Measurements from ENCODE around the gene RPS19BP1. TPM values are rescaled to one million over a fixed set of nuclear protein-coding genes. Genes with fewer than 3 reads are reported as not detected.

RPS19BP1 gene, protein sequence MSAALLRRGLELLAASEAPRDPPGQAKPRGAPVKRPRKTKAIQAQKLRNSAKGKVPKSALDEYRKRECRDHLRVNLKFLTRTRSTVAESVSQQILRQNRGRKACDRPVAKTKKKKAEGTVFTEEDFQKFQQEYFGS
- 10 to 100 TPM; 64.8 to 81.6 TPM for total RNA-seq

DNA sequence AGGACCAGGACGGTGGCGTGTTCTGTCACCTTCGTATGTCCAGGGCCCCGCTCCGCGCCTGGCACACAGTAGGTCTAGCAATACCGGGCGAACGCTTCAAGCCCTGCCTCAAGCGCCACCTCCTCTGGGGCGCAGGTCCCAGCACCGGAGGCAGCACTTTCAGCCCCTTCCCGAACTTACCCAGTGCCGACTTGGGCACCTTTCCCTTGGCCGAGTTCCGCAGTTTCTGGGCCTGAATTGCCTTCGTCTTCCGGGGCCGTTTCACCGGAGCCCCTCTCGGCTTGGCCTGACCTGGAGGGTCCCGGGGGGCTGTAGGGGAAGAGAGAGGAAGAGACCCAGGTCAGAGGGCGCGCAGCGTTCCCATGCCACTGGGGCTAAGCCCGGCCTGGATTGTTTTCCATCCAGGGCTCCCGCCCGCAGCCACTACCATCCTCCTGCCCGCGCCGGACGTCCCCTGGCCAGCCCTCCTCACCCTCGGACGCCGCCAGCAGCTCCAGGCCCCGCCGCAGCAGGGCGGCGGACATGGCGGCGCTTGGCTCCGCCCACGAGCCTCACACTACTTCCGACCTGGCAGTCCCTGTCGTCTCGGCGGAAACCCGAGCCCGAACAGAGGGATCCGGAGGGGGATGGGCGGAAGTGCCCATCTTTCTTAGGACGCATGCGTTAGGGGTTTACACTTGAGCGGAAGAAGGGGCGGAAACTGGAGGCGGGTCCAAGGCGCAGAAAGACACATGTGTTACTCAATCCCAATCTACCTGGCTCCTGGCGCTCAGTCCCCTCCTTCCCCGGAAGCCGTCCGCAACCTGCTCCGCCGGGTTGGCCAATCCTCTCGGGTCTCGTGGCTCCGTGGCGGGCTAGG lies at the start of gene RPS19BP1:
RPS19BP1 (minus strand) TSS at position 534 of the 859 bp plus-strand sequence; CDS start at position 524, 10 bp downstream.
- Mint-ChIP-seq H3K9me3 (ENCODE audit: low read depth) (no peaks in the 10 kb centered on the region), H3K4me3 (peak within 1 kb of the TSS; percentile 93), H3K27ac (peak within 1 kb of the TSS; percentile 93), H3K36me3 (peaks cover 25% of the 10 kb centered on the region), H3K27me3 (no peaks in the 10 kb centered on the region), H3K4me1 (peaks cover 59% of the 10 kb centered on the region)
- peak; percentile 84 for ATAC-seq
- peak; percentile 100 for DNase-seq
- CTCF ChIA-PET = interaction anchor here (0.7 to 22.3 kb wide), 8 partner anchors 10 to 496 kb away, joined by 3 to 478 read pairs (median 4); partner anchors contain the start of gene MIEF1

DNA sequence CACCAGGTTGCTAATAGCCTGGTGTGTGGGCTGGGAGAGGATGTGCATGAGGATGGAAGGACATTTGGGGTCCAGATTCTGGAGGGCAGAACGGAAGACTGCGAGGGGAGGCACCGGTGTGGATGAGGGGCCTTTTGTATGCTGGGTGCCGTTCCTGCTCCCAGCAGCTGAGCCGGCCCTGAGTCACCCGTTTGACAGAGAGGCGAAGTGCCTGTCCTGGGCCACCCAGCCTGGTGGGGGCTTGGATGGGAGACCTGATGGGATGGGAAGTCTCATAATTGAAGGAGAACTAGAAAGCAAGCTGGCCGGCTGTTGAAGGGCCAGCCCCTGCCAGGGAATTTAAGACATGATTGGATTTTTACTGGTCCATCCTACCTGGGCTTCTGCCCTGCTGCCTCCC lies 48.8 kb upstream of the RPS19BP1 start:
- CTCF ChIA-PET = no interaction called here
- H3K27me3 Mint-ChIP-seq = peaks cover 27% of the 10 kb centered on the region
- DNase-seq (no peak), ATAC-seq (no peak)
- H3K36me3 Mint-ChIP-seq = peaks cover 1% of the 10 kb centered on the region
- peaks cover 7% of the 10 kb centered on the region for H3K9me3 Mint-ChIP-seq (ENCODE audit: low read depth)
- H3K4me3 Mint-ChIP-seq = no peak overlapping the region
- H3K27ac Mint-ChIP-seq = no peak overlapping the region
- no peaks in the 10 kb centered on the region for H3K4me1 Mint-ChIP-seq

DNA sequence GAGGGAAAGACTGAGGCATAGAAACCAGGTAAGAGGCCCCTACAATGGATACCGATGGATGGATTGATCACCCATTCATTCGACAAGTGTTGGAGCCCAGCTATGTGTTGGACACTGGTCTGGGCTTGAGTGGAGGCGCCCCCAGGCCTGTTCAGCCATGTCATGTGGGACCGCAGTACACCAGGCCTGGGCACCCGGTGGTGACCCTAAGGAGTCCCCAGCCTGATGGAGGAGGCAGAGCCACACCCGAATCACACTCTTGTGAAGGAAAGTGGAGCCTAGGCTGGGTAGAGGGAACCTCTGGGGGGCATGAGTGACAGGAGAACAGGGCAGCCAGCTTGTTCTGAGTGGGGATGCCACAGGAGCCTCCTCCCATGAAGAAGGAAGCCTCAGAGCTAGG lies 48.2 kb upstream of the RPS19BP1 start:
- ATAC-seq = no peak
- Mint-ChIP-seq H3K9me3 (ENCODE audit: low read depth) (peaks cover 7% of the 10 kb centered on the region), H3K4me1 (no peaks in the 10 kb centered on the region)

DNA sequence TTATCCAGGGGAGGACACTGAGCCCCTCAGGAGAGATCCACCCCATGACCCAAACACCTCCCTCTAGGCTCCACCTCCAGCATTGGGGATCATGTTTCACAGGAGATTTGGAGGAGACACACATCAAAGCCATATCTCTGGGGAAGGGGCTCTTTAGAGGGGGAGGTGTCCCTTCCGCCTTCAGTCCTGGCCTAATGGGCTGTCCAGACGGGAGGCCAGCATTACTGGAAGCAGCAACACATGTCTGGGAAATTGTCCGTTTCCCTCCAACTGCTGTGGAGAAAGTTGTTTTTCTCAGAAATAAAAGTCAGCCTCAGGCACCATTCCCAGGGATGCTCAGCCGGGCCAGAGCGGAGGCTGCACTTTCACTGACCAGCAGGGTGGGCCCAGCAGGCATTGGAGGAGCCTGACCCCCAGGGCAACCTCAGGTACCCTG lies 47.5 kb upstream of the RPS19BP1 start:
- Mint-ChIP-seq H3K4me1 (no peaks in the 10 kb centered on the region), H3K27me3 (peaks cover 32% of the 10 kb centered on the region), H3K9me3 (ENCODE audit: low read depth) (peaks cover 7% of the 10 kb centered on the region), H3K36me3 (peaks cover 1% of the 10 kb centered on the region), H3K4me3 (no peak overlapping the region), H3K27ac (no peak overlapping the region)
- CTCF ChIA-PET = no interaction called here
- ATAC-seq (no peak), DNase-seq (no peak)

More for the DNA sequence above, 48.2 kb upstream of the RPS19BP1 start:
- CTCF ChIA-PET = no interaction called here
- H3K36me3 Mint-ChIP-seq = peaks cover 1% of the 10 kb centered on the region
- H3K27ac Mint-ChIP-seq = no peak overlapping the region
- no peak for DNase-seq
- H3K4me3 Mint-ChIP-seq = no peak overlapping the region
- peaks cover 27% of the 10 kb centered on the region for H3K27me3 Mint-ChIP-seq

GRCh38 chr22:39577900-39578299 lies 45.4 kb upstream of the RPS19BP1 start:
- peaks cover 2% of the 10 kb centered on the region for H3K9me3 Mint-ChIP-seq (ENCODE audit: low read depth)
- peaks cover 27% of the 10 kb centered on the region for H3K27me3 Mint-ChIP-seq
- no peaks in the 10 kb centered on the region for H3K4me1 Mint-ChIP-seq
- H3K4me3 Mint-ChIP-seq = no peak overlapping the region
- DNase-seq = no peak
- no peak overlapping the region for H3K27ac Mint-ChIP-seq
- ATAC-seq = no peak
- CTCF ChIA-PET = no interaction called here
- no peaks in the 10 kb centered on the region for H3K36me3 Mint-ChIP-seq

DNA sequence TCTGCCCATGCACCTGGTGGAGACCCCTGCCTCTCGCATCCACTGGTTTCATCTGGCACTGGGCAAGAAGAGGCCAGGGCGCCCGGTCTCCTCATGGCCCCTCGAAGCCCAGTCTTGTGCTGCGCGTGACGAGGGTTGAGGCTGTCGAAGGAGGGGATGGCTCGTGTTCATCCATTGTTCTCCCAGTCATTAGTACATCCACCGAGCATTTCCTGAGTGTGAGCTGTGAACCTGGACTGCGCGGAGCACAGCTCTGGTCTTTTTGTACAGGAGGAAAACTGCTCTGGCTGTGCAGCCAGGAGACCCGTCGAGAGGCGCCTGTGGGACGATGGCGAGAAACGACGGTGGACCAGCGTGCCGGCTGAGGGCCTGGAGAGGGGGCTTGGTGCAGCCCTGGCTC lies 44.8 kb upstream of the RPS19BP1 start:
- H3K4me3 Mint-ChIP-seq = no peak overlapping the region
- CTCF ChIA-PET = interaction anchor here (1.4 kb wide), 1 partner anchor 34 kb away, joined by 4 read pairs; no protein-coding TSS in a partner anchor
- no peak for ATAC-seq
- no peaks in the 10 kb centered on the region for H3K36me3 Mint-ChIP-seq
- DNase-seq = no peak
- H3K9me3 Mint-ChIP-seq (ENCODE audit: low read depth) = no peaks in the 10 kb centered on the region
- no peak overlapping the region for H3K27ac Mint-ChIP-seq
- no peaks in the 10 kb centered on the region for H3K4me1 Mint-ChIP-seq
- H3K27me3 Mint-ChIP-seq = peaks cover 27% of the 10 kb centered on the region

DNA sequence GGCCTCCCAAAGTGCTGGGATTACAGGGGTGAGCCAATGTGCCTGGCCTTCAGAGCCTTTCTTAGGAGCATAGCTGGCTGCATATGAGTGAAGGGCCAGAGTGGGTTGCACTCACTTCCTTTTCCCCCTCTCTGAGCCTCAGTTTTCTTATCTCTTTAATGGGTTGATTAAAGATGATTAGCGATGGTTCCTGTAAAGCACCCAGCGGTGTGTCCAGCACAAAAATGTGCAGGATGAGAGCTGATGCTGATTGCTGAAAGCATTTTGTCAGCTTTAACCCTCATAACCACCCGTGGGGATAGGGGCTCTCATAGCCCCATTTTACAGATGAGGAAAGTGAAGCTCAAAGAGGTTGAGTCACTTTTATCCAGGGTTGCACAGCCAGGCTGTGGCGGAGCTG lies 43.5 kb upstream of the RPS19BP1 start:
- DNase-seq = no peak
- Mint-ChIP-seq H3K4me1 (no peaks in the 10 kb centered on the region), H3K36me3 (no peaks in the 10 kb centered on the region), H3K4me3 (no peak overlapping the region), H3K27ac (no peak overlapping the region), H3K9me3 (ENCODE audit: low read depth) (no peaks in the 10 kb centered on the region), H3K27me3 (peaks cover 32% of the 10 kb centered on the region)
- ATAC-seq = no peak
- CTCF ChIA-PET = interaction anchor here (1.0 to 1.4 kb wide), 3 partner anchors 33 to 45 kb away, joined by 3 to 4 read pairs (median 3); no protein-coding TSS in a partner anchor

DNA sequence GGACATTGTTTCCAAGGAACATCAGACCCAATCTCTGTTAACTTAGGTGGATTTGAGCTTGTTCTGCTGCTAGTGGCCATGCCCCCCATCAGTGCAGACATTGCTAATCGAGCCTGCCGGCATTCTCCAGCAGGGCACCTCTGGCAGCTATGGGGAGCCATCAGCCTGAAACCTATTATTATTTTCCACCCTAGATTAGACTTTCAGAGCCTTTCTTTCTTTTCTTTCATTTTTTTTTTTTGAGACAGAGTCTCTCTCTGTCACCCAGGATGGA lies 42.9 kb upstream of the RPS19BP1 start:
- DNase-seq (no peak), ATAC-seq (no peak)
- CTCF ChIA-PET = no interaction called here
- Mint-ChIP-seq H3K36me3 (no peaks in the 10 kb centered on the region), H3K9me3 (ENCODE audit: low read depth) (no peaks in the 10 kb centered on the region), H3K4me1 (no peaks in the 10 kb centered on the region), H3K27ac (no peak overlapping the region), H3K4me3 (no peak overlapping the region), H3K27me3 (peaks cover 33% of the 10 kb centered on the region)

GRCh38 chr22:39574779-39575551 lies 42.4 kb upstream of the RPS19BP1 start:
- no peaks in the 10 kb centered on the region for H3K4me1 Mint-ChIP-seq
- ATAC-seq = no peak
- peaks cover 33% of the 10 kb centered on the region for H3K27me3 Mint-ChIP-seq
- DNase-seq = no peak
- H3K4me3 Mint-ChIP-seq = no peak overlapping the region
- H3K9me3 Mint-ChIP-seq (ENCODE audit: low read depth) = no peaks in the 10 kb centered on the region
- no peaks in the 10 kb centered on the region for H3K36me3 Mint-ChIP-seq
- CTCF ChIA-PET = no interaction called here
- no peak overlapping the region for H3K27ac Mint-ChIP-seq

DNA sequence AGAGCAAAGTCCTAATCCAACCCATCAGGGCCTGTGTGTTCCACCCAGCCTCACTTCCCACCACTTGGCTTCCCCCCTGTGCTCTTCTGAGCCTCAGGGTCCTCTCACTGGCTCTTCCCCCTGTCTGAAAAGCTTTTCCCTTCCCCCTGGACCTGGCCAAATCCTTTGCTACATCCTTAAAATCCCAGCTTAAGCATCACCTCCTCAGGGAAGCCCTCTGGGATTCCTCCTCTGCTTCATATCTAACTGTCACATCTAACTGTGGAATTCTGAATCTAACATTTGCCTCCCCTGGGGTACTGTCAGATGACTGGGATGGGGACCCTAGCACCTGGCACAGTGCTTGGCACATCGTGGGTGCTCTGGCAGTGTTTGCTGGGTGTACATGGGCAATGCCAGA lies 39.0 kb upstream of the RPS19BP1 start:
- H3K27me3 Mint-ChIP-seq = peaks cover 14% of the 10 kb centered on the region
- peaks cover 13% of the 10 kb centered on the region for H3K4me1 Mint-ChIP-seq
- CTCF ChIA-PET = no interaction called here
- H3K27ac Mint-ChIP-seq = no peak overlapping the region
- H3K4me3 Mint-ChIP-seq = no peak overlapping the region
- no peaks in the 10 kb centered on the region for H3K36me3 Mint-ChIP-seq
- H3K9me3 Mint-ChIP-seq (ENCODE audit: low read depth) = no peaks in the 10 kb centered on the region
- DNase-seq (no peak), ATAC-seq (no peak)

GRCh38 chr22:39570665-39571064 lies 38.1 kb upstream of the RPS19BP1 start, which contains the start of gene CACNA1I:
CACNA1I (plus strand) TSS chr22:39570753; CDS start chr22:39570753, 0 bp downstream.
- Mint-ChIP-seq H3K36me3 (peaks cover 1% of the 10 kb centered on the region), H3K9me3 (ENCODE audit: low read depth) (peaks cover 3% of the 10 kb centered on the region), H3K27ac (no peak within 1 kb of the TSS), H3K4me3 (no peak within 1 kb of the TSS), H3K4me1 (peaks cover 13% of the 10 kb centered on the region), H3K27me3 (peaks cover 14% of the 10 kb centered on the region)
- DNase-seq (no peak), ATAC-seq (no peak)
- CTCF ChIA-PET = interaction anchor here (1.2 kb wide), 1 partner anchor 416 kb away, joined by 7 read pairs; no protein-coding TSS in a partner anchor

GRCh38 chr22:39570226-39570625 lies 37.7 kb upstream of the RPS19BP1 start:
- no peak overlapping the region for H3K4me3 Mint-ChIP-seq
- H3K27ac Mint-ChIP-seq = no peak overlapping the region
- ATAC-seq = no peak
- peaks cover 13% of the 10 kb centered on the region for H3K4me1 Mint-ChIP-seq
- peaks cover 10% of the 10 kb centered on the region for H3K27me3 Mint-ChIP-seq
- no peak for DNase-seq
- CTCF ChIA-PET = interaction anchor here (1.2 kb wide), 1 partner anchor 416 kb away, joined by 7 read pairs; no protein-coding TSS in a partner anchor
- H3K9me3 Mint-ChIP-seq (ENCODE audit: low read depth) = peaks cover 7% of the 10 kb centered on the region
- H3K36me3 Mint-ChIP-seq = peaks cover 3% of the 10 kb centered on the region

GRCh38 chr22:39569066-39569465 lies 36.5 kb upstream of the RPS19BP1 start:
- H3K36me3 Mint-ChIP-seq = peaks cover 3% of the 10 kb centered on the region
- peaks cover 7% of the 10 kb centered on the region for H3K9me3 Mint-ChIP-seq (ENCODE audit: low read depth)
- DNase-seq (no peak), ATAC-seq (no peak)
- no peak overlapping the region for H3K4me3 Mint-ChIP-seq
- no peak overlapping the region for H3K27ac Mint-ChIP-seq
- H3K27me3 Mint-ChIP-seq = peaks cover 8% of the 10 kb centered on the region
- CTCF ChIA-PET = no interaction called here
- H3K4me1 Mint-ChIP-seq = peaks cover 13% of the 10 kb centered on the region
